Transverse colon (tissue), 3 donors: ENCODE data around the gene EEIG1.

Experiments used
- POLR2A ChIP-seq: fragments of 450-650 bp; IDR thresholded peaks from one replicate; pipeline ENCODE4 v1.6.1; 2016; ENCODE audit warnings: antibody characterized with exemption, mild to moderate bottlenecking, moderate library complexity
- TF ChIP-seq, protein P1 (sequence below), 5 experiments: fragments of 200-600 bp in 3 of 5; fragments of 450-650 bp in 2 of 5; sonication (generic) in 3 of 5; IDR thresholded peaks; 1 replicate in 2 of 5; 2 replicates in 3 of 5; pipeline ENCODE4 v1.5.1; 2016 to 2017; ENCODE audit warnings: antibody characterized with exemption in 5 of 5, inconsistent platforms in 3 of 5, mild to moderate bottlenecking in 2 of 5, moderate library complexity in 1 of 5

GRCh38 chr9:128027705-128028104 lies 46.9 kb upstream of the EEIG1 start:
- no peak for TF ChIP-seq POLR2A
- TF ChIP-seq, protein P1, sequence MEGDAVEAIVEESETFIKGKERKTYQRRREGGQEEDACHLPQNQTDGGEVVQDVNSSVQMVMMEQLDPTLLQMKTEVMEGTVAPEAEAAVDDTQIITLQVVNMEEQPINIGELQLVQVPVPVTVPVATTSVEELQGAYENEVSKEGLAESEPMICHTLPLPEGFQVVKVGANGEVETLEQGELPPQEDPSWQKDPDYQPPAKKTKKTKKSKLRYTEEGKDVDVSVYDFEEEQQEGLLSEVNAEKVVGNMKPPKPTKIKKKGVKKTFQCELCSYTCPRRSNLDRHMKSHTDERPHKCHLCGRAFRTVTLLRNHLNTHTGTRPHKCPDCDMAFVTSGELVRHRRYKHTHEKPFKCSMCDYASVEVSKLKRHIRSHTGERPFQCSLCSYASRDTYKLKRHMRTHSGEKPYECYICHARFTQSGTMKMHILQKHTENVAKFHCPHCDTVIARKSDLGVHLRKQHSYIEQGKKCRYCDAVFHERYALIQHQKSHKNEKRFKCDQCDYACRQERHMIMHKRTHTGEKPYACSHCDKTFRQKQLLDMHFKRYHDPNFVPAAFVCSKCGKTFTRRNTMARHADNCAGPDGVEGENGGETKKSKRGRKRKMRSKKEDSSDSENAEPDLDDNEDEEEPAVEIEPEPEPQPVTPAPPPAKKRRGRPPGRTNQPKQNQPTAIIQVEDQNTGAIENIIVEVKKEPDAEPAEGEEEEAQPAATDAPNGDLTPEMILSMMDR (IDR thresholded peaks at IDR 0.05) = no peak
